GM19395 (cell line): ENCODE measurements around the gene C2orf81.

ENCODE experiments used
- ATAC-seq: cut with Tn5 transposase; IDR thresholded peaks from one replicate; pipeline ENCODE4 v1.9.1; 2021; ENCODE audit warnings: mild to moderate bottlenecking, moderate library complexity; ENCODE audit not compliant: unreplicated experiment

Gene C2orf81

GRCh38 chr2:74391580-74392448, 29.6 kb downstream of the C2orf81 start:
- ATAC-seq, result peak; percentile 74

- ATAC-seq, result peak; percentile 26
Observed at GRCh38 chr2:74391209-74391579, 30.2 kb downstream of the C2orf81 start.

- ATAC-seq, result no peak
Observed at GRCh38 chr2:74390606-74391005, 30.8 kb downstream of the C2orf81 start.

DNA sequence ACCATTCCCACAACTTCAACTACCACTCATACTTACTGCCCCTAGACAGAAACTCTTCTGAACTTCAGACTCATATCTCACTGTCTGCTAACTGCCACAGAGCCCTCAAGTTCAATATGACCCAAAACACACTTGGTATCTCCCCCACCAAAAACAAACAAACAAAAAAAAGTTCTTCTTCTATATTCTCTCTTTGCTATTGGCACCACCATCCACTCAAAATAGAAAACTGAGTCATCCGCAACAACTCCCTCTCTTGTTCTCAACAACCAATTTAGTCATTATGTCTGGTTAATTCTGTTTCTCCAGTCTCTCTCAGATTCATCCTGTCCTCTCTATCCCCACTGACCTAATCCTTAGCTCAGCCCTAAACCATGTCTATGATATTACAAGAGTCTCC, 34.1 kb downstream of the C2orf81 start:
- ATAC-seq, result no peak

- ATAC-seq, result no peak
Observed at GRCh38 chr2:74385396-74385795, 36.0 kb downstream of the C2orf81 start.

DNA sequence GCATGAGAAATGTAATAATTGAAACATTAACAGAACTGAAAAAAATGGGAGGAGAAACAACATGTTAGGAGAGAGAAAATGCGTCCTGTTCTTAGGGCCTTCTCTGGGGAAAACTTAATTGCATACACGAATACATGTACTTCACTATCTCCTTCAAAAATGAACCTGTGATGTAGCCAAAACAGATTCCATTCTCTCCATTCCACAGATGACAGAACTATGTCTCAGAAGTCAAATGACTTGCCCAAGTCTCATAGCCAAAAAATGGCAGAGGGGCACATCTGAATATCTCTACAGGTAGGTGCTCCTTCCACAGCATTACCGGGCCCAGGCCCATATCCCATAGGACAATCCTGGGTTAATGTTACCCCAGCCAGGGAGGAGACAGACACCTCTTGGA, 37.4 kb downstream of the C2orf81 start:
- no peak for ATAC-seq

DNA sequence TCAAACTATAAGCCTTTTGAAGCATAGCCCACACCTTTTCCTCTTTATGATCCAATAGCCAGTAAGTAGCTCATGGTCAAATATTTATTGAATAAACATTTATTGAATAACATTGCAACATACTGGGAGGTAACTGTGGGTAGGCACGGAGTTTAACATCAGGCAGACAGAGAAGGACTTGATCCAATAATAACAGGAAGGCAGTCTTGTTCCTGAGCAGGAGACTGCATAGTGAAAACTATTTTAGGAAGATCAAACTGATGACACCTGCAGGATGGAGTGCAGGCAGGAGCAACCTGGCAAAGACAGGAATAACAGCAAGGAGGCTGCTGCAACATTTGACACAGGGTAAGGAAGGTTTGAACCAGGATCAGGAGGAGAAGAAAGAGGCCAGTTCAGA, 38.2 kb downstream of the C2orf81 start:
- no peak for ATAC-seq

DNA sequence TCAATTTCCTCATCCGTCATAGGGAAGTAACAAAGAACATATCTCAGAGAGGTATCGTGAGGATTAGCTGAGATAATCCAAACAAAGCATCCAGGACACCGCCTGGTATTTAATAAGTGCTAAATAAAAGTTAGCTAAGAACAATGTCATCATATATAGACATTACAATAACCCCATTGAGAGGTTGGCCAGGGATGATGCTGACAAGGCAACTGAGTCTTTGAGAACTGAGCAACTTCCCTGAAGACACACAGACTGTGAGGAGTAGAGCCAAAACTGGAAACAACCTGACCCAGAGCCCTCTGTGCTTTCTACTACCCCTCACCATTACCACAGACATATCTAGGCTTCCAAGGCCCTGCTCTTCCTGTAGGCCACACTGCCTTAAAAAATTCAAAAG, 39.7 kb downstream of the C2orf81 start:
- ATAC-seq, result no peak

DNA sequence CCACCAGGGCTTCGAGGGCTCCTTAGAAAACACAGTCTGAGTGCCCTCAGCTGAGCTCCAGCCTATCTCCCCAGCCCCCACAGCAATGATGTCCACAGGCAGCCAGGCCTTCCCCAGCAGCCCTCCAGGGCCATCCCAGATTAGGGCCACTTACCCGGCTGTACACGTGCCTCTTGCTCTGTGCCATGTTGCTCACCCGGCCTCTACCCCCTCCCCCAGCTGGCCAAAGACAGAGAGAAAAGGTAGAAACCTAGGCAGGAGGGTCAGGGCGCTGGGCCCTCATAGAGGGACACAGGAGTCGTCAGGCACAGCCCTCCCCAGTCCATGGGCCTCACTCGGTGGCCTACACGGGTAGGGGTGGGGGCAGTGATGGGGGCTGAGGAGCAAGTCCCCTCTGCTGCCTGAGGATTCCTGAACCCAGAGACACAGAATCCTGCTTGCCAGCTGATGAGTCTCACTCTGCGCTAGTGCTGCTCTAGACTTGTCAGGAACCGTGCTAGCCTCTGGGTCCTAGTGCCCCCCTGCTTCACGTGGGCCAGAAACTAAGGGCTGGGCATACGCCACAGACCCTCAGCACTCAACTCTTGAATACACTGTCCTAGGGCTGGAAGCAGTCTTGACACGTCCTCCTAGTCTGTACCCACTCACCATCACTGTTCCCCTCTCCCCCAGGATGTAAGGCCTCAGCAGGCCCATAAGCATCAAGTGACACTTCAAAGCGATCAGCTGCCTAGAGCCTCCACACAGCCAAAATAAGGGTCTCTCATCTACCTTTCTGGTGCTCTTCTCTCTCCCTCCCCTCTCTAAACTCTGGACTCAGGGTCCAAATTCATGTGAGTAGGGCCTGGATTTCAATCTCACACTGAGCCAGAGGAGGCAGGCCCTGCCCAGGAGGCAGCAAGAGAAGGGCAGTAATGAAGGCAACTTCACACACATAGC, 41.3 kb downstream of the C2orf81 start, which contains the start of gene DCTN1:
Gene DCTN1, minus strand, starts transcription at position 461 of the 939 bp plus-strand sequence. Its CDS starts 274 bp downstream, at position 187.
- no peak for ATAC-seq

- no peak for ATAC-seq
Observed at GRCh38 chr2:74378007-74378406, 43.4 kb downstream of the C2orf81 start.

DNA sequence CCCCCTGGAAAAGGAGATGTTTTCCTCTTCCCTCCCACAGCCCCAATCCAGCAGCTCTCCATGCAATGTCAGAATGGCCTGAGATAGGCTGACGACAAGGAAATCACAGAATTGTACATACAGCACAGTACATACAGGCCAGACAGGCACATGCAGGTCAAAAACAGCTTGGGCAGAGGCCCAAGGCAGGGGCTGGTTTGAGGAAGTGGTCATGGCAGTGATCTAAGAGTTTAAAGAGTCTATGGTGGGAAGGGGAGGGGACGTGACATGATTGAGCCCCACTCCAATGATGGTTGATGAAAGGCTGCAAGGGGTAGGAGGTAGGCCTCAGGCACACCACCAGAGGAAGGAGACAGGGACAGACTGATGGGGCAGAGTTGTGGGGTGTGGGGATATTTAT, 45.6 kb downstream of the C2orf81 start:
- ATAC-seq, result no peak

- no peak for ATAC-seq
Observed at GRCh38 chr2:74374509-74375205, 46.8 kb downstream of the C2orf81 start.

GRCh38 chr2:74373985-74374384, 47.4 kb downstream of the C2orf81 start:
- no peak for ATAC-seq

DNA sequence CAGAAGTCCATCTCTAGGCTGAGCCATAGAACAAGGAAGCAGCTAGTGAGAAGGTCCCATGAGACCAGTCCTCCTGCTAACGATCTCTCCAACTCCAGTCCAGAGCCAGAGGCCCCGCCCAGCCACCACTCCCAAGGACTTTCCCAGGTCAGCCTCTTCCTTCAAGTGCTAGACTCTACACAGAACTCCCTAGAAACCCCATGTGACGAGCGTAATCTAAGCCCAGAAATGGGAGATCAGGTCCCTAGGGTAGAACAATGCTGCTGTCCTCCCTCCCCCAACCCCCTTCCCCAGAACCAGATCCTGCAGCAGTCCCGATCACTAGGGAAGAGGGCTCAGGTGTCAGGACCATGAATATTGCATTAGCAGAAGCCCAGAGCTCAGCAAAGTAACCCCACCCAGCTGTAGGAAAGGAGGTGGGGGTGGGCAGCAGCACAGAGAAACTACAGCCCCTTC, 48.2 kb downstream of the C2orf81 start:
- no peak for ATAC-seq

- ATAC-seq, result no peak
Observed at GRCh38 chr2:74372674-74373073, 48.7 kb downstream of the C2orf81 start.

GRCh38 chr2:74371421-74371820, 50.0 kb downstream of the C2orf81 start:
- ATAC-seq, result no peak

DNA sequence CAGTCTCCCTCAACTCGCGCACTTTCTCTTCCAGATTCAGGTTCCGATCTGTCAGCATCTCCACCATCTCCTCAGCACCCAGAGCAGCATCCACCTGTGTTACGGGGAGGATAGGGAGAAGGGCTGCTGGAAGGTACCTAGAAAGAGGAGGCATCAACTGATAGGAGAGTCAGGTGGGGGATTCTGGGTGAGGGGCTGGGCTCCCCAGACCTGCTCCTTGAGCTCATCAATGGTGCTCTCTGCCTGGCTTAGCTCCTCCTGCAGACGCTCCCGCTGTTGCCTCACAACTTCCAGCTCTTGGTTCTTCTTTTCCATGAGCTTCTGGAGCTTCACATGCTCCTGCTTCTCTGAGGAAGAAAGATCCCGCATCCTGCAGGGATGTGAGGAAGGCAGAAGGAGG, 51.4 kb downstream of the C2orf81 start:
- no peak for ATAC-seq

GRCh38 chr2:74368499-74368898, 52.9 kb downstream of the C2orf81 start:
- no peak for ATAC-seq

DNA sequence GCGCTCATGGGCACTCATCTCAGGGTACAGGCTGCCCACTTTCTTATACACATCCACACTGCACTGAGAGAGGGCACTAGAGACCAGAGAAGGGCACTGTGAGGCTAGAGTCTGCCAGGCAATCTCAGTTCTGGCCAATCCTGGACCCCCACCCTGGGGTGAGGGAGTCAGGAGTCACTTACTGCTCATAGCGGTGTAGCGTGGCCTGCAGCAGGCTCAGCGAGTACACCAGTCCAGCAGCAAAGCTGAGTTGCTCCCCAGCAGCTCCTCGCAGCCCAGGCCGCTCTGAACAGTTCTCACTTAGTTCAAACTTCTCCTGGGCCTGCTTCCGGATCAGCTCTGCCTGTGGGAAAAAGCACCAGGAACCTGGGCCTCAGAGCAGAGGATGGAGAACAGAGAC, 53.6 kb downstream of the C2orf81 start:
- no peak for ATAC-seq

GRCh38 chr2:74366036-74366435, 55.4 kb downstream of the C2orf81 start:
- ATAC-seq, result no peak
